Measurements from ENCODE around the gene GPR107. TPM values are rescaled to one million over a fixed set of nuclear protein-coding genes. Genes with fewer than 3 reads are reported as not detected.

GPR107 gene
- total RNA-seq, 1 donor from 2014 or later: 58.7 TPM

DNA sequence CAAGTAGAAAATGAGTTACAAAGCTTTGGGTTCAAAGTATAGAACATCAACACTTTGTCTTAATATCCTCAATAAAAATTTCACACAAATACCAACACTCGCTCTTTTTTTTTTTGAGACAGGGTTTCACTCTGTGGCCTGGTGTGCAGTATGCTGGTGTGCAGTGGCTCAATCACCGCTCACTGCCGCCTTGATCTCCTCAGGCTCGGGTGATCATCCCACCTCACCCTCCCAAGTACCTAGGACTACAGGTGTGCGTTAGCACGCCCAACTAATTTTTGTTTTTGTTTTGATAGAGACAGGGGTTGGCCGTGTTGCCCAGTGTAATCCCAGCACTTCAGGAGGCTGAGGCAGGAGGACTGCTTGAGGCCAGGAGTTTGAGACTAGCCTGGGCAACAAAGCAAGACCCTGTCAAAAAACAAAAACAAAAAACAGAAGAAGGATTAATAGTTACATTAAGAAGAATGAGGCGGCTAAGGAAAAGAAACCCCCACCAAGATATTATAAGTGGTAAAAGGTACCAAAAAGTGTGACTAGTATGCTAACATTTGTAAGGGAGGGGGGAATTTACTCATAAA, 31.1 kb upstream of the GPR107 start:
- H3K36me3 ChIP-seq (ENCODE audit: insufficient read depth, low read length): no peaks in the 10 kb centered on the region
- H3K4me1 ChIP-seq (ENCODE audit: insufficient read depth, low read length): peaks cover 4% of the 10 kb centered on the region
- Mint-ChIP-seq H3K36me3 (ENCODE audit: low read depth, unreplicated experiment) (no peaks in the 10 kb centered on the region), H3K4me1 (ENCODE audit: low read depth, unreplicated experiment) (peaks cover 15% of the 10 kb centered on the region), H3K9me3 (ENCODE audit: unreplicated experiment) (no peaks in the 10 kb centered on the region), H3K27ac (ENCODE audit: unreplicated experiment) (no peak overlapping the region), H3K4me3 (ENCODE audit: unreplicated experiment) (no peak overlapping the region), H3K27me3 (ENCODE audit: low read depth, unreplicated experiment) (no peaks in the 10 kb centered on the region)
- no peak overlapping the region for H2AFZ ChIP-seq (ENCODE audit: low read depth, low read length)
- no peak overlapping the region for H3K9ac ChIP-seq (ENCODE audit: low read length)
- DNase-seq (ENCODE audit: low read depth): no peak
- FAIRE-seq: no peak
- H3K9me3 ChIP-seq (ENCODE audit: insufficient read depth, low read depth, low read length): no peaks in the 10 kb centered on the region
- peaks cover 41% of the 10 kb centered on the region for H4K20me1 ChIP-seq (ENCODE audit: insufficient read depth, low read length)
- no peak for TF ChIP-seq CTCF (IDR thresholded peaks at IDR 0.05; ENCODE audit: insufficient read depth, low read depth, low read length)
- no peak for TF ChIP-seq EZH2 (IDR thresholded peaks at IDR 0.05; ENCODE audit: insufficient read depth, low read length)
- H3K4me3 ChIP-seq (ENCODE audit: insufficient read depth, low read depth, low read length): no peak overlapping the region
- H3K27me3 ChIP-seq (ENCODE audit: insufficient read depth, low read length): no peaks in the 10 kb centered on the region
- peaks cover 8% of the 10 kb centered on the region for H3K79me2 ChIP-seq (ENCODE audit: insufficient read depth, low read length)
- H3K27ac ChIP-seq (ENCODE audit: low read depth, low read length): no peak overlapping the region
- H3K4me2 ChIP-seq (ENCODE audit: low read length): no peak overlapping the region

GRCh38 chr9:130023144-130023787, 30.4 kb upstream of the GPR107 start:
- H3K79me2 ChIP-seq (ENCODE audit: insufficient read depth, low read length): peaks cover 8% of the 10 kb centered on the region
- H3K4me1 ChIP-seq (ENCODE audit: insufficient read depth, low read length): peaks cover 4% of the 10 kb centered on the region
- Mint-ChIP-seq H3K27me3 (ENCODE audit: low read depth, unreplicated experiment) (no peaks in the 10 kb centered on the region), H3K36me3 (ENCODE audit: low read depth, unreplicated experiment) (peaks cover 3% of the 10 kb centered on the region), H3K4me3 (ENCODE audit: unreplicated experiment) (no peak overlapping the region), H3K27ac (ENCODE audit: unreplicated experiment) (peak overlapping the region; percentile 70), H3K4me1 (ENCODE audit: low read depth, unreplicated experiment) (peaks cover 12% of the 10 kb centered on the region), H3K9me3 (ENCODE audit: unreplicated experiment) (no peaks in the 10 kb centered on the region)
- H2AFZ ChIP-seq (ENCODE audit: low read depth, low read length): no peak overlapping the region
- peaks cover 46% of the 10 kb centered on the region for H4K20me1 ChIP-seq (ENCODE audit: insufficient read depth, low read length)
- TF ChIP-seq CTCF (IDR thresholded peaks at IDR 0.05; ENCODE audit: insufficient read depth, low read depth, low read length) (no peak), EZH2 (IDR thresholded peaks at IDR 0.05; ENCODE audit: insufficient read depth, low read length) (no peak)
- H3K9me3 ChIP-seq (ENCODE audit: insufficient read depth, low read depth, low read length): no peaks in the 10 kb centered on the region
- no peaks in the 10 kb centered on the region for H3K36me3 ChIP-seq (ENCODE audit: insufficient read depth, low read length)
- no peak overlapping the region for H3K27ac ChIP-seq (ENCODE audit: low read depth, low read length)
- no peak for DNase-seq (ENCODE audit: low read depth)
- FAIRE-seq: no peak
- H3K9ac ChIP-seq (ENCODE audit: low read length): no peak overlapping the region
- no peaks in the 10 kb centered on the region for H3K27me3 ChIP-seq (ENCODE audit: insufficient read depth, low read length)
- H3K4me3 ChIP-seq (ENCODE audit: insufficient read depth, low read depth, low read length): no peak overlapping the region
- H3K4me2 ChIP-seq (ENCODE audit: low read length): no peak overlapping the region

GRCh38 chr9:130023994-130024596, 29.6 kb upstream of the GPR107 start:
- Mint-ChIP-seq H3K27me3 (ENCODE audit: low read depth, unreplicated experiment) (no peaks in the 10 kb centered on the region), H3K9me3 (ENCODE audit: unreplicated experiment) (no peaks in the 10 kb centered on the region), H3K27ac (ENCODE audit: unreplicated experiment) (peak overlapping the region; percentile 13), H3K4me3 (ENCODE audit: unreplicated experiment) (no peak overlapping the region), H3K4me1 (ENCODE audit: low read depth, unreplicated experiment) (peaks cover 16% of the 10 kb centered on the region), H3K36me3 (ENCODE audit: low read depth, unreplicated experiment) (peaks cover 7% of the 10 kb centered on the region)
- Histone ChIP-seq H3K4me2 (ENCODE audit: low read length) (peak overlapping the region; percentile 37), H3K9me3 (ENCODE audit: insufficient read depth, low read depth, low read length) (no peaks in the 10 kb centered on the region), H3K36me3 (ENCODE audit: insufficient read depth, low read length) (no peaks in the 10 kb centered on the region), H3K27me3 (ENCODE audit: insufficient read depth, low read length) (no peaks in the 10 kb centered on the region), H3K4me1 (ENCODE audit: insufficient read depth, low read length) (peaks cover 4% of the 10 kb centered on the region), H3K4me3 (ENCODE audit: insufficient read depth, low read depth, low read length) (no peak overlapping the region), H2AFZ (ENCODE audit: low read depth, low read length) (no peak overlapping the region), H4K20me1 (ENCODE audit: insufficient read depth, low read length) (peaks cover 53% of the 10 kb centered on the region), H3K27ac (ENCODE audit: low read depth, low read length) (no peak overlapping the region), H3K9ac (ENCODE audit: low read length) (no peak overlapping the region), H3K79me2 (ENCODE audit: insufficient read depth, low read length) (peaks cover 8% of the 10 kb centered on the region)
- TF ChIP-seq CTCF (IDR thresholded peaks at IDR 0.05; ENCODE audit: insufficient read depth, low read depth, low read length) (no peak), EZH2 (IDR thresholded peaks at IDR 0.05; ENCODE audit: insufficient read depth, low read length) (no peak)
- no peak for FAIRE-seq
- DNase-seq (ENCODE audit: low read depth): no peak

Data from astrocyte (in vitro differentiated cells and primary cell).